Mucosa of stomach (tissue), 1 donor: ENCODE results near the gene GAS2L2.

Experiments
- H3K27me3 ChIP-seq: one replicate; pipeline ENCODE4 v1.7.0; 2013; ENCODE audit warnings: mild to moderate bottlenecking, low read length; ENCODE audit not compliant: control insufficient read depth, insufficient read depth
- H3K36me3 ChIP-seq: one replicate; pipeline ENCODE4 v1.7.0; 2013; ENCODE audit warnings: low read length; ENCODE audit not compliant: control insufficient read depth, insufficient read depth
- H3K4me1 ChIP-seq: one replicate; pipeline ENCODE4 v1.7.0; 2013; ENCODE audit warnings: mild to moderate bottlenecking, low read length; ENCODE audit not compliant: control insufficient read depth, insufficient read depth
- H3K4me3 ChIP-seq: one replicate; pipeline ENCODE4 v1.7.0; 2013; ENCODE audit warnings: low read length
- H3K9ac ChIP-seq: one replicate; pipeline ENCODE4 v1.7.0; 2013; ENCODE audit warnings: mild to moderate bottlenecking, low read length, moderate library complexity
- H3K9me3 ChIP-seq: one replicate; pipeline ENCODE4 v1.7.0; 2013; ENCODE audit warnings: mild to moderate bottlenecking, low read length, moderate library complexity; ENCODE audit not compliant: control insufficient read depth
- donor health status: Pancreatic carcinoma.

Gene GAS2L2

GRCh38 chr17:35750526-35751395, 2.3 kb downstream of the GAS2L2 start:
- no peak overlapping the region for H3K9ac ChIP-seq

GRCh38 chr17:35749560-35750412, 3.3 kb downstream of the GAS2L2 start:
- Histone ChIP-seq H3K9me3 (no peaks in the 10 kb centered on the region), H3K36me3 (no peaks in the 10 kb centered on the region), H3K27me3 (peaks cover 40% of the 10 kb centered on the region), H3K4me1 (peaks cover 39% of the 10 kb centered on the region), H3K4me3 (no peak overlapping the region), H3K9ac (no peak overlapping the region)

More at GRCh38 chr17:35750526-35751395, 2.3 kb downstream of the GAS2L2 start:
- no peak overlapping the region for H3K4me3 ChIP-seq
- peaks cover 40% of the 10 kb centered on the region for H3K27me3 ChIP-seq
- H3K4me1 ChIP-seq = peaks cover 39% of the 10 kb centered on the region
- H3K9me3 ChIP-seq = no peaks in the 10 kb centered on the region
- no peaks in the 10 kb centered on the region for H3K36me3 ChIP-seq

- H3K36me3 ChIP-seq = no peaks in the 10 kb centered on the region
- H3K4me3 ChIP-seq = no peak overlapping the region
- no peaks in the 10 kb centered on the region for H3K9me3 ChIP-seq
- peaks cover 39% of the 10 kb centered on the region for H3K4me1 ChIP-seq
- peaks cover 40% of the 10 kb centered on the region for H3K27me3 ChIP-seq
- H3K9ac ChIP-seq = no peak overlapping the region
These were observed 4.1 kb downstream of the GAS2L2 start for GRCh38 chr17:35748979-35749378.

GRCh38 chr17:35748341-35748841, 4.6 kb downstream of the GAS2L2 start:
- Histone ChIP-seq H3K4me1 (peaks cover 39% of the 10 kb centered on the region), H3K36me3 (no peaks in the 10 kb centered on the region), H3K27me3 (peaks cover 44% of the 10 kb centered on the region), H3K9me3 (no peaks in the 10 kb centered on the region), H3K9ac (no peak overlapping the region), H3K4me3 (no peak overlapping the region)

GRCh38 chr17:35747540-35748017, 5.5 kb downstream of the GAS2L2 start:
- Histone ChIP-seq H3K4me3 (no peak overlapping the region), H3K36me3 (no peaks in the 10 kb centered on the region), H3K27me3 (peaks cover 44% of the 10 kb centered on the region), H3K9ac (no peak overlapping the region), H3K4me1 (peaks cover 35% of the 10 kb centered on the region), H3K9me3 (no peaks in the 10 kb centered on the region)

- H3K36me3 ChIP-seq = no peaks in the 10 kb centered on the region
- no peaks in the 10 kb centered on the region for H3K9me3 ChIP-seq
- no peak overlapping the region for H3K4me3 ChIP-seq
- peaks cover 55% of the 10 kb centered on the region for H3K27me3 ChIP-seq
- peaks cover 35% of the 10 kb centered on the region for H3K4me1 ChIP-seq
- no peak overlapping the region for H3K9ac ChIP-seq
These were observed 7.2 kb downstream of the GAS2L2 start for GRCh38 chr17:35745749-35746320.

GRCh38 chr17:35745246-35745645, 7.8 kb downstream of the GAS2L2 start:
- no peaks in the 10 kb centered on the region for H3K9me3 ChIP-seq
- peaks cover 30% of the 10 kb centered on the region for H3K4me1 ChIP-seq
- peaks cover 55% of the 10 kb centered on the region for H3K27me3 ChIP-seq
- no peak overlapping the region for H3K4me3 ChIP-seq
- no peaks in the 10 kb centered on the region for H3K36me3 ChIP-seq
- H3K9ac ChIP-seq = no peak overlapping the region

GRCh38 chr17:35744830-35745229, 8.2 kb downstream of the GAS2L2 start:
- Histone ChIP-seq H3K9ac (no peak overlapping the region), H3K27me3 (peaks cover 55% of the 10 kb centered on the region), H3K4me3 (no peak overlapping the region), H3K9me3 (no peaks in the 10 kb centered on the region), H3K4me1 (peaks cover 26% of the 10 kb centered on the region), H3K36me3 (no peaks in the 10 kb centered on the region)

GRCh38 chr17:35743626-35744328, 9.3 kb downstream of the GAS2L2 start:
- Histone ChIP-seq H3K4me1 (peaks cover 16% of the 10 kb centered on the region), H3K36me3 (no peaks in the 10 kb centered on the region), H3K4me3 (no peak overlapping the region), H3K9ac (no peak overlapping the region), H3K27me3 (peaks cover 49% of the 10 kb centered on the region), H3K9me3 (no peaks in the 10 kb centered on the region)

GRCh38 chr17:35742896-35743477, 10.1 kb downstream of the GAS2L2 start:
- H3K36me3 ChIP-seq = no peaks in the 10 kb centered on the region
- H3K27me3 ChIP-seq = peaks cover 50% of the 10 kb centered on the region
- H3K9me3 ChIP-seq = no peaks in the 10 kb centered on the region
- H3K4me1 ChIP-seq = peaks cover 8% of the 10 kb centered on the region
- no peak overlapping the region for H3K9ac ChIP-seq
- H3K4me3 ChIP-seq = no peak overlapping the region

- Histone ChIP-seq H3K9ac (no peak overlapping the region), H3K4me1 (peaks cover 3% of the 10 kb centered on the region), H3K27me3 (peaks cover 50% of the 10 kb centered on the region), H3K36me3 (no peaks in the 10 kb centered on the region), H3K9me3 (no peaks in the 10 kb centered on the region), H3K4me3 (no peak overlapping the region)
These were observed 10.5 kb downstream of the GAS2L2 start for GRCh38 chr17:35742496-35742895.
